Measurements from ENCODE around the gene MACROH2A1.

The MACROH2A1 gene

GRCh38 chr5:135323227-135323626 lies 75.8 kb downstream of the MACROH2A1 start:
- no peak overlapping the region for H3K4me3 ChIP-seq (ENCODE audit: low read depth, low read length)
- no peak for TF ChIP-seq CTCF (IDR thresholded peaks at IDR 0.05; ENCODE audit: low read depth, low read length)

- no peak for TF ChIP-seq CTCF (IDR thresholded peaks at IDR 0.05; ENCODE audit: low read depth, low read length)
- no peak overlapping the region for H3K4me3 ChIP-seq (ENCODE audit: low read depth, low read length)
Observed at GRCh38 chr5:135322744-135323143, 76.3 kb downstream of the MACROH2A1 start.

GRCh38 chr5:135322271-135322670 lies 76.8 kb downstream of the MACROH2A1 start:
- no peak for TF ChIP-seq CTCF (IDR thresholded peaks at IDR 0.05; ENCODE audit: low read depth, low read length)

GRCh38 chr5:135320718-135321484 lies 78.1 kb downstream of the MACROH2A1 start:
- no peak for TF ChIP-seq CTCF (IDR thresholded peaks at IDR 0.05; ENCODE audit: low read depth, low read length)
- H3K4me3 ChIP-seq (ENCODE audit: low read depth, low read length) = no peak overlapping the region

More at GRCh38 chr5:135322271-135322670, 76.8 kb downstream of the MACROH2A1 start:
- H3K4me3 ChIP-seq (ENCODE audit: low read depth, low read length) = no peak overlapping the region

GRCh38 chr5:135319928-135320606 lies 79.0 kb downstream of the MACROH2A1 start:
- no peak for TF ChIP-seq CTCF (IDR thresholded peaks at IDR 0.05; ENCODE audit: low read depth, low read length)
- no peak overlapping the region for H3K4me3 ChIP-seq (ENCODE audit: low read depth, low read length)

- no peak overlapping the region for H3K4me3 ChIP-seq (ENCODE audit: low read depth, low read length)
Observed at GRCh38 chr5:135319458-135319857, 79.6 kb downstream of the MACROH2A1 start.

More at GRCh38 chr5:135319458-135319857, 79.6 kb downstream of the MACROH2A1 start:
- TF ChIP-seq CTCF (IDR thresholded peaks at IDR 0.05; ENCODE audit: low read depth, low read length) = no peak

All from WI38 (cell line).